Ascending aorta (tissue), 2 donors: ENCODE measurements around the gene SORCS2. TPM values are rescaled to one million over a fixed set of nuclear protein-coding genes. Genes with fewer than 3 reads are reported as not detected.

Experiments
- DNase-seq, 2 donors: peaks; one replicate each; pipeline ENCODE4 v3.0.0-alpha.2; 2019; ENCODE audit warnings: low spot score in 2 of 2
- H3K27ac ChIP-seq, 2 donors: fragments of 200-600 bp; sonication (generic); one replicate each; pipeline ENCODE4 v1.5.1; 2016 to 2017; ENCODE audit warnings: mild to moderate bottlenecking in 1 of 2
- H3K27me3 ChIP-seq: fragments of 200-600 bp; sonication (generic); one replicate; pipeline ENCODE4 v1.5.1; 2017
- H3K36me3 ChIP-seq, 2 donors: fragments of 200-600 bp; sonication (generic); one replicate each; pipeline ENCODE4 v1.5.1; 2016
- H3K4me1 ChIP-seq, 2 donors: fragments of 200-600 bp; sonication (generic); one replicate each; pipeline ENCODE4 v1.5.1; 2016 to 2017; ENCODE audit warnings: mild to moderate bottlenecking in 1 of 2
- H3K4me3 ChIP-seq, 2 donors: fragments of 200-600 bp; sonication (generic); one replicate each; pipeline ENCODE4 v1.5.1; 2016 to 2017; ENCODE audit warnings: mild to moderate bottlenecking in 1 of 2
- H3K9me3 ChIP-seq, 2 donors: fragments of 200-600 bp; sonication (generic); one replicate each; pipeline ENCODE4 v1.5.1; 2016
- intact Hi-C: fragments of 100-400 bp; cut with DNase I; formaldehyde crosslinking; loops from one replicate; pipeline ENCODE4 v1.15.1; 2023
- total RNA-seq: library from RNA; depleted of rRNA; stranded (reverse); fragments of >200 nt; gene quantifications from one replicate; pipeline ENCODE4 v1.1.0, GENCODE V29; 2016
- TF ChIP-seq, protein P1 (sequence below), 3 experiments: fragments of 200-600 bp in 2 of 3; fragments of 450-650 bp in 1 of 3; sonication (generic) in 2 of 3; IDR thresholded peaks; one replicate each; pipeline ENCODE4 v1.5.1; 2016 to 2019; ENCODE audit warnings: antibody characterized with exemption in 3 of 3, mild to moderate bottlenecking in 1 of 3, moderate library complexity in 1 of 3

SORCS2 gene
- total RNA-seq, 1 donor from 2014 or later = 0.32 TPM

- no peaks in the 10 kb centered on the region for H3K27me3 ChIP-seq
- no peaks in the 10 kb centered on the region for H3K4me1 ChIP-seq
- intact Hi-C loops = no loop called here
- no peak for DNase-seq
- H3K27ac ChIP-seq = no peak overlapping the region
- peak overlapping the region in 1 of 2 donors; percentile 19 for H3K4me3 ChIP-seq
- no peaks in the 10 kb centered on the region for H3K9me3 ChIP-seq
- no peaks in the 10 kb centered on the region for H3K36me3 ChIP-seq
- TF ChIP-seq, protein P1, sequence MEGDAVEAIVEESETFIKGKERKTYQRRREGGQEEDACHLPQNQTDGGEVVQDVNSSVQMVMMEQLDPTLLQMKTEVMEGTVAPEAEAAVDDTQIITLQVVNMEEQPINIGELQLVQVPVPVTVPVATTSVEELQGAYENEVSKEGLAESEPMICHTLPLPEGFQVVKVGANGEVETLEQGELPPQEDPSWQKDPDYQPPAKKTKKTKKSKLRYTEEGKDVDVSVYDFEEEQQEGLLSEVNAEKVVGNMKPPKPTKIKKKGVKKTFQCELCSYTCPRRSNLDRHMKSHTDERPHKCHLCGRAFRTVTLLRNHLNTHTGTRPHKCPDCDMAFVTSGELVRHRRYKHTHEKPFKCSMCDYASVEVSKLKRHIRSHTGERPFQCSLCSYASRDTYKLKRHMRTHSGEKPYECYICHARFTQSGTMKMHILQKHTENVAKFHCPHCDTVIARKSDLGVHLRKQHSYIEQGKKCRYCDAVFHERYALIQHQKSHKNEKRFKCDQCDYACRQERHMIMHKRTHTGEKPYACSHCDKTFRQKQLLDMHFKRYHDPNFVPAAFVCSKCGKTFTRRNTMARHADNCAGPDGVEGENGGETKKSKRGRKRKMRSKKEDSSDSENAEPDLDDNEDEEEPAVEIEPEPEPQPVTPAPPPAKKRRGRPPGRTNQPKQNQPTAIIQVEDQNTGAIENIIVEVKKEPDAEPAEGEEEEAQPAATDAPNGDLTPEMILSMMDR (IDR thresholded peaks at IDR 0.05) = no peak
These were observed 463.3 kb downstream of the SORCS2 start for GRCh38 chr4:7655511-7656243.

GRCh38 chr4:7656244-7656800, 464.0 kb downstream of the SORCS2 start:
- Histone ChIP-seq H3K36me3 (no peaks in the 10 kb centered on the region), H3K27me3 (no peaks in the 10 kb centered on the region), H3K9me3 (no peaks in the 10 kb centered on the region), H3K4me1 (no peaks in the 10 kb centered on the region), H3K27ac (no peak overlapping the region), H3K4me3 (no peak overlapping the region)
- intact Hi-C loops = no loop called here
- DNase-seq = no peak
- TF ChIP-seq, protein P1 (IDR thresholded peaks at IDR 0.05) = no peak

DNA sequence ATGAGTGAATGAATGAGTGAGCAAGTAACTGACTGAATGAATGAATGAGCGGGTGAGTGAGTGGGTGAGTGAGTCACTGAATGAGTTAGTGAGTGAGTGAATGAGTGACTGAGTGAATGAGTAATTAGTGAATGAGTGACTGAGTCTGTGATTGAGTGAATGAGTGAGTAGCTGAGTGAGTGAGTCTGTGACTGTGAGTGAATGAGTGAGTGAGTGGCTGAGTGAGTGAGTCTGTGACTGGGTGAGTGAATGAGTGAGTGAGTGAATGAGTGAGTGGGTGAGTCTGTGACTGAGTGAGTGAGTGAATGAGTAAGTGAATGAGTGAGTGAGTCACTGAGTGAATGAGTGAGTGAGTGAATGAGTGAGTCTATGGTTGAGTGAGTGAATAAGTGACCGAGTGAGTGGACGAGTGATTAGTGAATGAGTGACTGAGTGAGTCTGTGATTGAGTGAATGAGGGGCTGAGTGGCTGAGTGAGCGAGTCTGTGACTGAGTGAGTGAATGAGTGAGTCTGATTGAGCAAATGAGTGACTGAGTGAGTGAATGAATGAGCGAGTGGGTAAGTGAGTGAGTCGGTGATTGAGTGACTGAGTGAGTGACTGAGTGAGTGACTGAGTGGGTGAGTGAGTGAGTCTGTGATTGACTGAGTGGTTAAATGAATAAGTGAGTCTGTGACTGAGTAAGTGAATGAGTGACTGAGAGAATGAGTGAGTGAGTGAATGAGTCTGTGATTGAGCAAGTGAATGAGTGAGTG, 465.4 kb downstream of the SORCS2 start:
- intact Hi-C loops = no loop called here

DNA sequence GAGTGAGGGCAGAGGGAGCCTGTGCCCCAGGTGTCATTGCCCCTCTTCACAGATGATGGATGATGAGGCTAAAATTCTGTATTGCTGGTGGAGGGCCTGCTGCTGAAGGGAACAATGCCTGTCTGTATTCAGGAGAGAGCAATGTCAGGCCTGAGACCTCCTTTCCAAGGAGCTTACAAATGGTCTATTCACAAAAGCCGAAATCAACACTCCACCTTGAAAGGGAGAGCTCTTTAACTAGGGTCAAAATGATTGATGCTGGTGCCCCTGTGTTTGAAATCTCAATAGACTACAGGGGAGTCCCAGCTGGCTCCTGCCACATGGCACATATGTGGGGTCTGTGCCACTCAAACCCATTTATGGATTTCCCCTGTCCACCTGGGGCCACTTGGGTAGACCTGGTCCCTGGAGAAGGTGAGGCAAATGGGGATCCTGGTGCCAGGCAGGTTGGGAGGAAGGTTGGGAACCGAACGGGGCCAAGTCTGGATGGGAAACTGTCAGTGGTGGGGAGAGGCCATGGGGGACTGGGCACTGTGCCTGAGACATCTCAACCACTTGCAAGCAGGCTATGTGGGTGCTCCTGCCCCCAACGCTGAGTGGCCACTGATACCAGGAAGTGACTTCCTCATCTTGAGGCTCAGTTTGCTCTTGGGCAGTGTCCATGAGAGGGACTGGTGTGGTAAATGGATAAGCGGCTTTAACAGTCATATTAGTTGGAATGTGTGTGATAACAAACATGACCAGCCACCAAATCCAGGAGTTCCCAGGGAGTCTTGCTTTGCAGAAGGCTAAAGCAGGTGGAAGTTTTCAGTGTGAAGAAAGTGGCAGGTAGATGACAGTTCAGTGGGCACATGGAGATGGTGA, 466.2 kb downstream of the SORCS2 start:
- TF ChIP-seq, protein P1 (IDR thresholded peaks at IDR 0.05) = no peak

More for the DNA sequence above, 465.4 kb downstream of the SORCS2 start:
- no peak overlapping the region for H3K27ac ChIP-seq
- no peaks in the 10 kb centered on the region for H3K36me3 ChIP-seq
- H3K4me3 ChIP-seq = no peak overlapping the region
- no peaks in the 10 kb centered on the region for H3K27me3 ChIP-seq
- TF ChIP-seq, protein P1 (IDR thresholded peaks at IDR 0.05) = no peak
- no peaks in the 10 kb centered on the region for H3K9me3 ChIP-seq
- no peak for DNase-seq
- no peaks in the 10 kb centered on the region for H3K4me1 ChIP-seq

DNA sequence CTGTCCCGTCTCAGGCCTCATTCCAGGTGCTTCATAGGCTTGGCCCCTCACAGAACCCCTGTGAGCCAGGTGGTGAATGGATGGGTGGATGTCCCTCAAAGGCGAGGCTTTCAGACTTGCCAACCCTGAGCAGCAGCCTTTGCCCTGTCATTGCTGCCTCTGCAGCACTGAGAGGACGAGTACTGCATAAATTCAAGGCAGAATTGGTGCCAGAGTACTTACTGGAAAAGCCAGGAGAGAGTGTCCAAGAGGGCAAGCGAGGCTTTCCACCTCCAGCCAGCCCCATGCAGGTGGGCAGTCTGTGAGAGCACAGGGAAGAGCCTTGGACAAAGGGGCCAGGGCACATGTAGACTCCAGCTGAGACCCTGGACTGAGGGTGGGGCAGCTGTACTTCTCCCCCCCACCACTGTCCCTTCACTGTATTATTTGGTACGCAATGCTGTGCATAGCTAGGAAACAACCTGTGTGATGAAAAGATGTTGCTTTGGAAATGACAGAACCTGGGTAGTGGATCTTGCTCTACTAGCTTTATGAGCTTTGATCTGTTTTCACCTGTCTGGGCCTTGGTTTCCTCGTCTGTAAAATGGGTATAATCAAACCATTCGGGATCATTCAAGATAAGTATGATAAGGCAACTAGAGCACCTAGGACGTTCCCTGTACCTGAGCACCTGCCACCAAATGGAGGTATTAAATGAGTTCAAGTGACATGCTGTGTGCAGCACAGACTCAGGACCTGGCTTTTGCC, 467.3 kb downstream of the SORCS2 start:
- Histone ChIP-seq H3K4me1 (no peaks in the 10 kb centered on the region), H3K27me3 (no peaks in the 10 kb centered on the region), H3K4me3 (no peak overlapping the region), H3K36me3 (no peaks in the 10 kb centered on the region), H3K27ac (no peak overlapping the region), H3K9me3 (no peaks in the 10 kb centered on the region)
- TF ChIP-seq, protein P1 (IDR thresholded peaks at IDR 0.05) = no peak
- DNase-seq = no peak
- intact Hi-C loops = no loop called here

More for the DNA sequence above, 466.2 kb downstream of the SORCS2 start:
- DNase-seq = no peak
- no peaks in the 10 kb centered on the region for H3K4me1 ChIP-seq
- no peak overlapping the region for H3K27ac ChIP-seq
- no peaks in the 10 kb centered on the region for H3K36me3 ChIP-seq
- H3K4me3 ChIP-seq = no peak overlapping the region
- intact Hi-C loops = no loop called here
- no peaks in the 10 kb centered on the region for H3K9me3 ChIP-seq
- no peaks in the 10 kb centered on the region for H3K27me3 ChIP-seq
